Fibroblast of the aortic adventitia (primary cell): ENCODE measurements around the gene APOC1. TPM values are rescaled to one million over a fixed set of nuclear protein-coding genes. Genes with fewer than 3 reads are reported as not detected.

Source experiments
- DNase-seq: peaks from one replicate; pipeline ENCODE4 v3.0.0-alpha.2; 2010; ENCODE audit warnings: low read depth
- H3K4me3 ChIP-seq: 2 replicates; pipeline ENCODE4 v1.5.1; 2011; ENCODE audit warnings: low read depth, mild to moderate bottlenecking, control low read depth, low read length, moderate library complexity
- total RNA-seq: library from RNA; depleted of rRNA; stranded (reverse); fragments of >200 nt; gene quantifications from 2 replicates; pipeline ENCODE4 v1.2.3, GENCODE V29; 2012; ENCODE audit warnings: low replicate concordance
- TF ChIP-seq, protein P1 (sequence below): IDR thresholded peaks from 2 replicates; pipeline ENCODE4 v1.5.1; 2011; ENCODE audit warnings: mild to moderate bottlenecking, low read length, control low read depth, inconsistent platforms; ENCODE audit not compliant: insufficient read depth

APOC1 gene
- total RNA-seq, 1 donor, result 1.7 TPM

- no peak for DNase-seq
- peak within 1 kb of the TSS; percentile 89 for H3K4me3 ChIP-seq
- TF ChIP-seq, protein P1, sequence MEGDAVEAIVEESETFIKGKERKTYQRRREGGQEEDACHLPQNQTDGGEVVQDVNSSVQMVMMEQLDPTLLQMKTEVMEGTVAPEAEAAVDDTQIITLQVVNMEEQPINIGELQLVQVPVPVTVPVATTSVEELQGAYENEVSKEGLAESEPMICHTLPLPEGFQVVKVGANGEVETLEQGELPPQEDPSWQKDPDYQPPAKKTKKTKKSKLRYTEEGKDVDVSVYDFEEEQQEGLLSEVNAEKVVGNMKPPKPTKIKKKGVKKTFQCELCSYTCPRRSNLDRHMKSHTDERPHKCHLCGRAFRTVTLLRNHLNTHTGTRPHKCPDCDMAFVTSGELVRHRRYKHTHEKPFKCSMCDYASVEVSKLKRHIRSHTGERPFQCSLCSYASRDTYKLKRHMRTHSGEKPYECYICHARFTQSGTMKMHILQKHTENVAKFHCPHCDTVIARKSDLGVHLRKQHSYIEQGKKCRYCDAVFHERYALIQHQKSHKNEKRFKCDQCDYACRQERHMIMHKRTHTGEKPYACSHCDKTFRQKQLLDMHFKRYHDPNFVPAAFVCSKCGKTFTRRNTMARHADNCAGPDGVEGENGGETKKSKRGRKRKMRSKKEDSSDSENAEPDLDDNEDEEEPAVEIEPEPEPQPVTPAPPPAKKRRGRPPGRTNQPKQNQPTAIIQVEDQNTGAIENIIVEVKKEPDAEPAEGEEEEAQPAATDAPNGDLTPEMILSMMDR, result no peak
These were observed 23.2 kb upstream of the APOC1 start, which contains the start of gene TOMM40 for GRCh38 chr19:44891016-44891882. TOMM40 (plus strand) TSS chr19:44891254; CDS start chr19:44891416, 162 bp downstream.

GRCh38 chr19:44892932-44893331 lies 21.5 kb upstream of the APOC1 start:
- H3K4me3 ChIP-seq, result no peak overlapping the region
- DNase-seq, result no peak
- TF ChIP-seq, protein P1, result no peak

- DNase-seq, result no peak
- no peak overlapping the region for H3K4me3 ChIP-seq
- TF ChIP-seq, protein P1, result no peak
These were observed 20.9 kb upstream of the APOC1 start for GRCh38 chr19:44893332-44894051.

DNA sequence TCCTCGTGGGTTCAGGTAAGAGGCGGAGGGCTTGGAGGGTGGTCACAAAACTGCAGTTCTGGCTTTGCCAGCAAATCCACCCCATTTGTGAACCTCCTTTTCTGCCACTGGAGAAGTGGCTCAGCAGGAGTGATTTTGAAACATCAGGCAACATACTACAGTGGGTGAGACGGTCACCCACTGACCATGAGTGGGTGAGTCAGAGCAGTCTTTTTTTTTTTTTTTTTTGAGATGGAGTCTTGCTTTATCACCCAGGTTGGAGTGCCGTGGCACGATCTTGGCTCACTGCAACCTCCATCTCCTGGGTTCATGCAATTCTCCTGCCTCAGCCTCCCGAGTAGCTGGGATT lies 20.4 kb upstream of the APOC1 start:
- DNase-seq, result no peak
- TF ChIP-seq, protein P1, result no peak
- H3K4me3 ChIP-seq, result no peak overlapping the region

GRCh38 chr19:44894946-44895345 lies 19.5 kb upstream of the APOC1 start:
- DNase-seq, result no peak
- H3K4me3 ChIP-seq, result no peak overlapping the region
- TF ChIP-seq, protein P1, result no peak

DNA sequence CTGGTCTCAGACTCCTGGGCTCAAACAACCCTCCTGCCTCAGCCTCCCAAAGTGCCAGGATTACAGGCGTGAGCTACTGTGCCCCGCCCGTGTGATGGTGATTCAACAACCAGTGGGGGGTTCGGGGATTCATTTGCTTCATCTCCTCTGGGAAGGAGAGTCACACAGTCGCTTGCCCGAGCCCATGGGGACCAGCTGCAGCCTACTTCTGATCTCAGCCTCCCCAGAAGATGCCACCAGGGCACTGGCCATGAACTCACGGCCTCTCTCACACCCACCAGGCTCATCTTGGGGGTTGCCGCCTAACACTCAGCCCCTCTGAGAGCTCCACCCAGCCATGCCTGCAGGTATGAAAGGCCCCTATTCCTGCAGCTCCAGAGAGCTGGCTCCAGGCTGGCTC lies 16.6 kb upstream of the APOC1 start:
- TF ChIP-seq, protein P1, result no peak
- no peak overlapping the region for H3K4me3 ChIP-seq
- DNase-seq, result no peak
